ENCODE results near the gene CD6. TPM values are rescaled to one million over a fixed set of nuclear protein-coding genes. Genes with fewer than 3 reads are reported as not detected.
A peak's percentile ranks its signal among the peaks of the same experiment; 100 is the strongest.

Gene CD6
- total and polyA plus RNA-seq, 4 donors = 0.61 to 8.4 (median 3.3) TPM

DNA sequence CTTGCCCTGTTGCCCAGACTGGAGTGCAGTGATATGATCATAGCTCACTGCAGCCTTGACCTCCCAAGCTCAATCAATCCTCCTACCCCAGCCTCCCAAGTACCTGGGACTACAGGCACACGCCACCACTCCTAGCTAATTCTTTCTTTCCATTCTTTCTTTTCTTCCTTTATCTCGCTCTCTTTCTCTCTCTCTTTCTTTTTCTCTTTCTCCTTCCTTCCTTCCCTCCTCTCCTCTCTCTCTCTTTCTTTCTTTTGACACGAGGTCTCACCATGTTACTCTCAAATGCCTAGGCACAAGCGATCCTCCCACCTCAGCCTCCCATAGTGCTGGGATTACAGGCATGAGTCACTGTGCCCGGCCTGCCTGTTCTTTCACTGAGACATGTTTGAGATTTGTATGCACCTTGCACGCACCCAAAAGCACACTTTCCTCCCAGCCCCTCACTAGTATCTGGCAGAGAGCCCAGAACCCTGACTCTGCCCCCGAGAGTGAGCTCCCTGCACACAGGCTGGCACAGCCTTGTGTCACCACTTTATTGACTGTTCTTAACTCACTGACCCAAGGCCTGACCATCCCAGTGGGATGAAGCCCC, 56.8 kb downstream of the CD6 start:
- peak in 1 of 6 donors; percentile 64 for DNase-seq (ENCODE audit: low read depth in 4 of 6, low spot score in 6 of 6)
- H3K36me3 ChIP-seq (ENCODE audit: control insufficient read depth, insufficient read depth, low read length) = no peaks in the 10 kb centered on the region
- H3K27me3 ChIP-seq (ENCODE audit: control insufficient read depth, insufficient read depth, low read length) = no peaks in the 10 kb centered on the region
- no peak overlapping the region for H3K27ac ChIP-seq (ENCODE audit: low read depth, low read length)
- peaks cover 14% of the 10 kb centered on the region for H3K4me1 ChIP-seq (ENCODE audit: control insufficient read depth, insufficient read depth, low read length)
- H3K9me3 ChIP-seq (ENCODE audit: control insufficient read depth, insufficient read depth, low read length) = no peaks in the 10 kb centered on the region
- no peak overlapping the region for H3K4me3 ChIP-seq (ENCODE audit: low read depth, low read length)
- WGBS (ENCODE audit: insufficient coverage) = 57% methylated on average over 6 of the region's 7 CpGs

- no peak overlapping the region for H3K27ac ChIP-seq (ENCODE audit: low read depth, low read length)
- H3K36me3 ChIP-seq (ENCODE audit: control insufficient read depth, insufficient read depth, low read length) = no peaks in the 10 kb centered on the region
- no peaks in the 10 kb centered on the region for H3K9me3 ChIP-seq (ENCODE audit: control insufficient read depth, insufficient read depth, low read length)
- no CpG with 5 or more reads among the region's 2 CpGs for WGBS (ENCODE audit: insufficient coverage)
- H3K4me3 ChIP-seq (ENCODE audit: low read depth, low read length) = no peak overlapping the region
- H3K27me3 ChIP-seq (ENCODE audit: control insufficient read depth, insufficient read depth, low read length) = no peaks in the 10 kb centered on the region
- H3K4me1 ChIP-seq (ENCODE audit: control insufficient read depth, insufficient read depth, low read length) = peaks cover 36% of the 10 kb centered on the region
- no peak for DNase-seq (ENCODE audit: low read depth in 4 of 6, low spot score in 6 of 6)
Observed at GRCh38 chr11:61032824-61033223, 61.3 kb downstream of the CD6 start.

DNA sequence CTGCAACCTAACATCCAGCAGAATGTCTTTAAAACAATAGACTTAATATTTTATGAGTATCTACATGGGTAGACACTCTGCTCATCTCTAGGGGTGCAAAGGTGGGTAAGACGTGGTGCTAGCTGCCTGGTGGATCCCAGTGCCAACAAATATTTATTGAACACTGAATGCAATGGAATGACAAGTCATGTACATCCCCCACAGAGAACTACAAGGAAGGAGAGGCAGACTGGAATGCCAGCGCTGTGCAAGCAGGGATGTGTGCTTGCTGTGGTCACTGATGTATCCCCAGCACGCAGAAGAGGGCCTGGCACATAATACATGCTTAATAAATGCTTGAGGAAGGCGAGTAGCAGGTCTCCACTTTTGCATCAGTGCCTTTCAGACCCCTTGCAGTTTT, 61.9 kb downstream of the CD6 start:
- Histone ChIP-seq H3K4me3 (ENCODE audit: low read depth, low read length) (no peak overlapping the region), H3K4me1 (ENCODE audit: control insufficient read depth, insufficient read depth, low read length) (peaks cover 33% of the 10 kb centered on the region), H3K9me3 (ENCODE audit: control insufficient read depth, insufficient read depth, low read length) (no peaks in the 10 kb centered on the region), H3K27ac (ENCODE audit: low read depth, low read length) (no peak overlapping the region), H3K27me3 (ENCODE audit: control insufficient read depth, insufficient read depth, low read length) (no peaks in the 10 kb centered on the region), H3K36me3 (ENCODE audit: control insufficient read depth, insufficient read depth, low read length) (no peaks in the 10 kb centered on the region)
- no peak for DNase-seq (ENCODE audit: low read depth in 4 of 6, low spot score in 6 of 6)
- 90% methylated on average over 2 of the region's 4 CpGs for WGBS (ENCODE audit: insufficient coverage)

DNA sequence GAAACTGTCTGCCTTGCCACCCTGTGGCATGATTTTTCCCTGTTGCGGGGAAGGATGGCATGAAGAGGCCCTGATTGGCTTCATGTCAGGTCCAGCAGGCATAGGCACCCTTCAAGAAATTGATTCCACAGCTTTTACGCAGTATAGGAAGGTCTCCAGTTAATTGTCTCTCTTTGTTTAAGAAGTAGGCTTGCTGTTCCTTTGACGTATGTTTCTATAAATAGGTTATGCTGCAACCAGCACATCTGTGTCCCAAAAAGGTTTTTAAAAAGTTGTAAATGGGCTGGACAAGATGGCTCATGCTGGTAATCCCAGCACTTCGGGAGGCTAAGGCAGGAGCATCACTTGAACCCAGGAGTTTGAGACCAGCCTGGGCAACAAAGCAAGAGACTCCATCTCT, 62.6 kb downstream of the CD6 start:
- DNase-seq (ENCODE audit: low read depth in 4 of 6, low spot score in 6 of 6) = peak in 1 of 6 donors; percentile 9
- H3K27ac ChIP-seq (ENCODE audit: low read depth, low read length) = no peak overlapping the region
- H3K27me3 ChIP-seq (ENCODE audit: control insufficient read depth, insufficient read depth, low read length) = no peaks in the 10 kb centered on the region
- peaks cover 32% of the 10 kb centered on the region for H3K4me1 ChIP-seq (ENCODE audit: control insufficient read depth, insufficient read depth, low read length)
- no peak overlapping the region for H3K4me3 ChIP-seq (ENCODE audit: low read depth, low read length)
- H3K36me3 ChIP-seq (ENCODE audit: control insufficient read depth, insufficient read depth, low read length) = no peaks in the 10 kb centered on the region
- 69% methylated on average over 3 of the region's 4 CpGs for WGBS (ENCODE audit: insufficient coverage)
- H3K9me3 ChIP-seq (ENCODE audit: control insufficient read depth, insufficient read depth, low read length) = no peaks in the 10 kb centered on the region

DNA sequence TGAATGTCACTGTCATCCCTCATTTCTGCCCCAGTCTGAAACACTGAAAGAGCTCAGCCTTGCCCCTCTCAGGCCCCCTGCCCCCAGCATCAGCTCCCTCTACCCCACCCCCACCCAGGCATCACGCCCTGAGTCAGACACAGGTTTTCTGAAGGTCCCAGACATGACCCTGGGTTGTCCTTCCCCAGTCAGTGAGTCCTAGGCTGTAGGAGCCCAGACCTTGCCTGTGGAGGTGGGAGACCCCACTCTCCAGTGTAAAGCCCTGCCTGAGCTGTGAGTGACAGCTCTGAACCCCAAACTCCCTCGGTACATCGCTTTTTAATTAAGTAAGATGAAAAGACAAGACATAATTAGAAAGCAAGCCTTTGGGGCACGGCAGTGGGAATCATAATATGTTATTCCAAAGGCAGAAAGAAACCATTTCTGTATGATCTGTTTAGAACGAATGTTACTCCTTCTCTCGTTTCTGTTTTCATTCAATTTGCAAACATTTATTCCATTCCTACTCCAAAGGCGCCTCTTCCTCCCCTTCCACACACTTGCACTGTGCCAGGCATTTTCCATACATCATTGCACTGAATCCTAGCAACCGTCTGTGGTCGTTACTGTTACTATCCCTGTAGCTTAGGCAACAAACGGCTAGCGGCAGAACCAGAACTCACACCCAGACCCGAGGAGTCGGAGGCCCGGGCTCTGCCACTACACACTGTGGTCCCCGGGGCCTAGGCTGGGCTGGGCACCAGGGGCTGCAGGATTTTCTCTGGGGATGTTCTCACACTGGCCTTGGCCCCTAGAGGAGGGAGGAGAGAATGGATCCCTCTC, 63.4 kb downstream of the CD6 start:
- Histone ChIP-seq H3K36me3 (ENCODE audit: control insufficient read depth, insufficient read depth, low read length) (no peaks in the 10 kb centered on the region), H3K9me3 (ENCODE audit: control insufficient read depth, insufficient read depth, low read length) (no peaks in the 10 kb centered on the region), H3K4me3 (ENCODE audit: low read depth, low read length) (no peak overlapping the region), H3K27ac (ENCODE audit: low read depth, low read length) (no peak overlapping the region), H3K27me3 (ENCODE audit: control insufficient read depth, insufficient read depth, low read length) (no peaks in the 10 kb centered on the region), H3K4me1 (ENCODE audit: control insufficient read depth, insufficient read depth, low read length) (peaks cover 32% of the 10 kb centered on the region)
- WGBS (ENCODE audit: insufficient coverage) = 23% methylated on average over 11 of the region's 15 CpGs
- DNase-seq (ENCODE audit: low read depth in 4 of 6, low spot score in 6 of 6) = peak in 3 of 6 donors; percentile 38 to 91 (median 85)

DNA sequence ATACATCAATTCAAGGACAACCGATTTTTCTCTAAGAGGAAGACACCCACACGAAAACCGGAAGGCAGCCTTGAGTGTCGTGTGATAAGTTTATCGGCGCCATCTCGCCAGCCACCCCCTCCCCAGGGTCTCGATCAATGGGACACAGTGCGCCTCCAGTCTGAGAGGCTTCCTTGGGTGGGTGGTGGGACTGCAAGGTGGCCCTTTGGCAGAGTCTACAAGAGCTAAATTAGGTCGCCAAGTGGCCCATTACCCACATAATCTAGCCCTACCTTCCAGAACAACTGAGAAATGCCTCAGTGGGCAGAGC, 64.0 kb downstream of the CD6 start:
- H3K27me3 ChIP-seq (ENCODE audit: control insufficient read depth, insufficient read depth, low read length) = no peaks in the 10 kb centered on the region
- DNase-seq (ENCODE audit: low read depth in 4 of 6, low spot score in 6 of 6) = no peak
- H3K4me1 ChIP-seq (ENCODE audit: control insufficient read depth, insufficient read depth, low read length) = peaks cover 32% of the 10 kb centered on the region
- H3K27ac ChIP-seq (ENCODE audit: low read depth, low read length) = no peak overlapping the region
- H3K36me3 ChIP-seq (ENCODE audit: control insufficient read depth, insufficient read depth, low read length) = no peaks in the 10 kb centered on the region
- WGBS (ENCODE audit: insufficient coverage) = 100% methylated on average over 1 of the region's 10 CpGs
- no peaks in the 10 kb centered on the region for H3K9me3 ChIP-seq (ENCODE audit: control insufficient read depth, insufficient read depth, low read length)
- H3K4me3 ChIP-seq (ENCODE audit: low read depth, low read length) = no peak overlapping the region

DNA sequence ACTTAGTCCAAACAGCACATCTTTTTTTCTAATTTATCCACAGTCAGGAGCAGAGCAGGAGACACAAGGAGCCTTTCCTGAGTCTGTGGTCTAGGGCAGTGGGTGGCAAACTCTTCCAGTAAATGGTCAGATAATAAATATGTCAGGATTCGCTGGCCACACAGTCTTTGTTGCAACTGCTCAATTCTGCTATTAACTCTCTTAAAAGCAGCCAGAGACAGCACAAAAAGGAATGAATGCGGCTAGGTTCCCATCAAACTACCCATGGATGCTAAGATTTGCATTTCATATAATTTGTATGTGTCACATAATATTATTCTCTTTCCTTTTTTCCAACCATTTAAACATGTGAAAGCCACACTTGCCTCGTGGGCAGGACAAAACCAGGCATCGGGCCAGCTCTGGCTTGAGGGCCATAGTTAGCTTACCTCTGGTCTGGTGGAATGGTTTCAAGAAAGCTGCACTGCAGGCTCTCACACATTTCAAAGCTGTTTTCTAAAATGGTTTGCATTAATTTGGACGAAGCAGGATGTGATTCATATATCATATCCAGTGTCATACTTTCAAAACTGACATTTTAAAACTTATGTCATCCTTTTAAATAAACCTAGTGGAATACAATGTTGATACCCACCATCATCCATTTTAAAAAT, 66.1 kb downstream of the CD6 start:
- DNase-seq (ENCODE audit: low read depth in 4 of 6, low spot score in 6 of 6) = peak in 3 of 6 donors; percentile 31 to 78 (median 60)
- peaks cover 42% of the 10 kb centered on the region for H3K4me1 ChIP-seq (ENCODE audit: control insufficient read depth, insufficient read depth, low read length)
- 40% methylated on average over 1 of the region's 5 CpGs for WGBS (ENCODE audit: insufficient coverage)
- no peak overlapping the region for H3K27ac ChIP-seq (ENCODE audit: low read depth, low read length)
- no peaks in the 10 kb centered on the region for H3K27me3 ChIP-seq (ENCODE audit: control insufficient read depth, insufficient read depth, low read length)
- H3K36me3 ChIP-seq (ENCODE audit: control insufficient read depth, insufficient read depth, low read length) = no peaks in the 10 kb centered on the region
- H3K4me3 ChIP-seq (ENCODE audit: low read depth, low read length) = no peak overlapping the region
- no peaks in the 10 kb centered on the region for H3K9me3 ChIP-seq (ENCODE audit: control insufficient read depth, insufficient read depth, low read length)

GRCh38 chr11:61039916-61040315, 68.4 kb downstream of the CD6 start:
- no peak for DNase-seq (ENCODE audit: low read depth in 4 of 6, low spot score in 6 of 6)
- H3K4me1 ChIP-seq (ENCODE audit: control insufficient read depth, insufficient read depth, low read length) = peaks cover 29% of the 10 kb centered on the region
- H3K4me3 ChIP-seq (ENCODE audit: low read depth, low read length) = no peak overlapping the region
- WGBS (ENCODE audit: insufficient coverage) = 66% methylated on average over 5 of the region's 5 CpGs
- no peaks in the 10 kb centered on the region for H3K9me3 ChIP-seq (ENCODE audit: control insufficient read depth, insufficient read depth, low read length)
- H3K27me3 ChIP-seq (ENCODE audit: control insufficient read depth, insufficient read depth, low read length) = no peaks in the 10 kb centered on the region
- H3K36me3 ChIP-seq (ENCODE audit: control insufficient read depth, insufficient read depth, low read length) = no peaks in the 10 kb centered on the region
- H3K27ac ChIP-seq (ENCODE audit: low read depth, low read length) = no peak overlapping the region

DNA sequence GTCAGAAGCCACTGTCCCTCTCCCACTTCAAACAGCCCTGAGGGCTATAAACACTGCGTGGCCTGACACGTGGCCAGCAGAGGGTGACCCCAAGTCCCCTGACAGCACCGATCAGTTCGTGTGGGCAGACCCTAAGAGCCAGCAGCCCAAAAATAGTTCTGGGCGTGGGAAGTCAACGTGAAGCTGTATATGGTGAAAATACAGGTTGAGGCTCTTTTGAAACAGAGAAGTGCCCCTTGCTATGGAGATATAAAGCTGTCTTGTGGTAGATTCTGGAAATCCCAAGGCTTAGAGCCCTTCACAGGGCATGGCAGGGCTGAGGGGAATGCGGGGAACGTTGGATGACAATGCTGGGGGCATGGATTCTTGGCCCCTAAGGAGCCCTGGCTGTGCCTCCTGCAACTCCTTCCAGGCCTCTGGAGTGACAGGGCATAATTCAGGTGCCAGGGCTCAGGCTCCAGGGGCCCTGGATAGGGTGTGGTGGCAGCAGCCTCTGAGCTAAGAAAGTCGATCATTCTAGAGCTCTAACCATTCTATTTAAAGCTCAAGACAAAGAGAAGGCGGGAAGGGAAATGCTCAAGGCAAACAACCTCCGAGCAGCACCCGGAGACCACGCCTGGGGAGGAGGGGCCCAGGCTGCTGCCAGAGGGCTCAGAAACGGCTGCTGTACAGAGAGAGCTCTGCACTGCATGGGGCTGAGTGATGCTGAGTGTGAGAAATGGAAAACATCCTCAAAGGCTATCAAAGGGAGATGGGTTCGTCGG, 70.5 kb downstream of the CD6 start:
- peaks cover 11% of the 10 kb centered on the region for H3K4me1 ChIP-seq (ENCODE audit: control insufficient read depth, insufficient read depth, low read length)
- H3K9me3 ChIP-seq (ENCODE audit: control insufficient read depth, insufficient read depth, low read length) = no peaks in the 10 kb centered on the region
- DNase-seq (ENCODE audit: low read depth in 4 of 6, low spot score in 6 of 6) = peak in 2 of 6 donors; percentile 77 to 84
- no peaks in the 10 kb centered on the region for H3K36me3 ChIP-seq (ENCODE audit: control insufficient read depth, insufficient read depth, low read length)
- peak overlapping the region; percentile 64 for H3K27ac ChIP-seq (ENCODE audit: low read depth, low read length)
- WGBS (ENCODE audit: insufficient coverage) = 36% methylated on average over 12 of the region's 16 CpGs
- H3K4me3 ChIP-seq (ENCODE audit: low read depth, low read length) = no peak overlapping the region
- no peaks in the 10 kb centered on the region for H3K27me3 ChIP-seq (ENCODE audit: control insufficient read depth, insufficient read depth, low read length)
